Stimulated activated CD4-positive, alpha-beta T cell treated with anti-CD3 and anti-CD28 coated beads, Interleukin-4, amount 100 ng/mL, for 1 hour (primary cell): ENCODE results near the gene ALG14.
"Not testable (repeated sequence)": the region's sequence is repeated elsewhere in the genome, so short reads cannot be mapped to it uniquely, and the experiment has no call there.

ENCODE experiments used
- DNase-seq: peaks from one replicate; pipeline ENCODE4 v3.0.0-alpha.2; 2020

Gene ALG14

DNA sequence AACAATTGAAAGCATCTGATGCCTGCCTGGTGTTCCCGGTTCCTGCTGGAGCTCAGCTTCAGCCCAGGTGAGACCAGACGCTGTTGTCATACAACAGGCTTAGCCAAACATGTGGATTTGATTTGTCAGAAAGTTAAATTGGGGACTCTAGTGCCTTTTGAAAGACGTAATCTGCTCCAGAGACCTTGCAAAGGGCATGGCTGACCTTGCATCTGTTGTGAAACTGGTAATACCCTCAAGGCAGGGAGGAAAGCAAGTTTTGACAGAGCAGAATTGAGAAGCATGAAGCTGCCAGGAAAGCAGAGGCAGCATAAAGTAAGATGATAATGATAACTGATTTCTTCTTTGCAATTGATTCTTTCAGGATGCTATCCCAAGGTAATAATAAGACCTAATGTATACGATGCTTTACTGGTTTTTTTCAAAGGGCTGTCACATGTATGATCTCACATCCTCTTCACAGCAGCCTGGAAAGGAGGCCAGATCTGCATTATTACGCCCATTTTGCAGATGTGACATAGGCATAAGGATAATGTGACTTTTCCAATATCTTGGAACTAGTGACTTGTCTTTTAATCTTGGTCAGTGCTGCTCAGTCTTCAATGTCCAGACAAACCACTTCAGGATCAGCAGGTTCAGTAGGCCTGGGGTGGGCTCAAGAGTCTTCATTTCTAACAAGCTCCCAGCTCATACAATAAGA lies 121.1 kb downstream of the ALG14 start:
- no peak for DNase-seq

DNA sequence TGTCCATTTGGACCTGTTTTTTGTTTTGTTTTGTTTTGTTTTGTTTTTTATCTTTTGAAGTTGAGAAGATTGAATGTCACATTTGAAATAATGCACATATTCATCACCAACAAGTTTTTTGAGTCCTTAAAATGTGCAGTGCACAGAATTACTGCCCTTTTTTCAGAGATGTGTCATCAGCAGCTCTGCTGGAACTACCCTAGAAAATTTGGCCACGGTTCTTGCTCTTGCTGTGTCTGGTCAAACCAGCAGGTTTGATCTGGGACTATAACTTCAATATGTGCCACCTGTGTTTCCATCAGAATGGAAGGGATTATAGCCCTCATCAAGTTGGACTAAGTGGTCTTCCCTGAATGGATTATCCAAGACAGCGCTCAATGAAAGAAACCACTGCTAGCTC lies 121.7 kb downstream of the ALG14 start:
- no peak for DNase-seq

DNA sequence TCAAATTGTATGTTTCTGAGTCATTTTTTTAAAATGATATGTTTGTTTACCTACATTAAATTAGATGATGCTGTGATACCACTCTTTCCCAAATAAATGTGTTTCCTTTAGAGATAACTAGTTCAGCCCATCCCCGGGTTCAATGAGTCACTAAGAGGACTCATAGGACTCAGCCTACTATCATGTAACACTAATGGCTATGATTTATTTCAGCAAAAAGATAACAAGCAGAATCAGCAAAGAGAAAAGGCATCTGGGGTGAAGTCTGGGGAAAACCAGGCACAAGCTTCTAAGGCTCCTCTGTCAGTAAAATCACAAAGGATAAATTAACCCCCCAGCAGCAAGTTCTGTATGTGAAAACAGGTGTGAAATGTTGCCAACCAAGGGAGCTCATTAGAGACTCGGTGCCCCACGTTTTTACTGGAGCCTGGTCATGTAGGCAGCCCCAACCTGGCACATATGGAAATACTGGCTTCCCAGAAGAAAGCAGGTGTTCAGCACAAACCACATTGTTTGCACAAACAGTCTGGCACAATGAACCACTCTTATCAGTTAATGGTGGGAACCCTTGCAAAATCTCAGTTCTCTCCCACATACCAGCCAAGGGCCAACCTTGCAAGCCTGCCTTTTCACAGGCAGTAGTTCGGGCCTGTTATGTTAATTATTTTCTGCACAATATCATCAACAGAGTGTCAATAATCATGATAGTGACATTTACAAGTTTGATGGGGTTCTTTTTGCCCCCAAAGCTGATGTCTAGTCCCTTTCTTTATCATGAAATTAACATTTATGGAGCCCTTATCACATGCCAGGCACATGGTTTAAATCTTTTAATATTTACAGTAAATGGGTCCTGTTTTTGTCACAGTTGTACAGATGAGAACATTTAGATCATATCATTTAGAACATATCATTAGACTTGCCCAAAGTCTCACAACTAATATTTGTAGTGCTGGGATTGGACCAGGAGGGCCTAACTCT lies 122.8 kb downstream of the ALG14 start:
- no peak for DNase-seq

DNA sequence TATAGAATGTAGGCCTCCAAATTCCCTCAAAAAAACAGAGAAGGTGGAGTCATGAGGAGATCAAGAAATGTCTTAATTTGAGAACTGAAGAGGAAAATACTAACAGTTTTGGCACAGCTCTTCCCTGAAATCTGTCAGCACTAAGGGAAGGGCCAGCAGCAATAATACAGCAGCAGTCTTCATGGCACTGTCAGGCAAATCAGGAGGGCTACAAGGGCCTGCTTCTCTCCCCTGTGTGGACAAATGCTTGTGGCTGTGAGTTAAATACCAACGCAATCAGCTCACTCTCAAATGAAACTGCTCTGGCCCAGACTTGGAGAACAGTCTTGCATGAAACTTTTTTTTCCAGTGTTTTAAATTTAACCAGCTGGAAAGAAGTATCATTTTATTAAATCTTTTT lies 125.3 kb downstream of the ALG14 start:
- no peak for DNase-seq

DNA sequence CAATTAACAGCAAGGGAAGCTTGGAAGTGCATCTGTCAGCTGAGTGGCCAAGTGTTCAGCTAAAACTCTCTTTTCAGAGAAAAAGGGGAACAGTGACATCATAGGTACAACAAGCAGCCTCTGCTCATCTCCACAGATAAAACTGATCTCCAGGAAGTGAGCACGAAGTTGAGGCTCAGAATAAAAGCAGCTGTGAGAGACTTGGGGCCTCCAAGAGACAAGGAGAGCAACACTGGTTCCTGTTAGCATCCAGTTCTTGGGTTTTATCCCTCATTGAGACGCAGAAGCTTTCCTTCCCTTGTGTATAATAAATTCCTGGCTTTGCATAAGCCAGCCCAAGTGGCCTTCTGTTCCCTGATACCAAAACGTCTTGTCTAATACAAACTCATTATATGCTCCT lies 125.9 kb downstream of the ALG14 start:
- DNase-seq, result no peak

DNA sequence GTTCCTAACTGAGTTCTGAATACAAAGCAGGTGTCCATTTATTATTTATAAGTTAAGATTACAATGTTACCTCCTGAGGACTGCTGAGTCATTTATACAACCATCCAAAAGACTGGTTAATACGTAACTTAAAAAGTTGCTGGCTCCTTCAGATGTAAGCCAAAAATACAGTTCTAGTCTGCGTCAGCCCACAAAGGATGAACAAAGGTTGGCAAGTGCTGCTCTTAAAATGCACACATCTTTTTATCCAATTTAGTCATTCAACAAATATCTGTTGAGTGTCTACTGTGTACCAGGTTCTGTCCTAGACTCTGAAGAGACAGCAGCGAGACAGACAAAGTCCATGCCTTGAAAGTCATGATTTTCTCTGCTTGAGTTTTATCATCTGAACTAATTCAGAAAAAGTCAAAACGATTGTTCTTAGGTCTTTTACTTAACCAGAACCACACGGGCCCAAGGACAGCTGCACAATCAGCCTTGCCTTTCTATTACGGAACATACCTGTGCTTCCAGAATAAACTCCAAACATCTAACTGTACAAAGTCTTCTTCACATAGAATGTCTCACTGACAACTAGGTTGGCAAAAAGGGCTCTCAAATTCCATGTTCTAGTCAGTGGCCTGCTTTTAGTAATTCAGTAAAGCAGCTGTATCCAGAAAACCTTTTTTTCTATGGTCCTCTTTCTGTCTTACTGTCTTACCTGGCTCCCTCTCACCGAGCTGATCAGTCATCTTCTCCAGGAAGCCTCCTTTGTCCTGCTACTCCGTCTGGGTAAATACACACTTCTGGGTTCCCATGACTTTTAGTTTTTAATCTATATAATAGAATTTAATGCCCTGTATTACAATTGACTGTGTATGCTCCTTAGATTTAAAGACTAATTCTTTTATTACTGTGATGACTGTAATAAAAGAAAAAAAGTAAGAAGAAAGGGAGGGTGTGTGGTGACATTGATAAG lies 130.3 kb downstream of the ALG14 start:
- no peak for DNase-seq

DNA sequence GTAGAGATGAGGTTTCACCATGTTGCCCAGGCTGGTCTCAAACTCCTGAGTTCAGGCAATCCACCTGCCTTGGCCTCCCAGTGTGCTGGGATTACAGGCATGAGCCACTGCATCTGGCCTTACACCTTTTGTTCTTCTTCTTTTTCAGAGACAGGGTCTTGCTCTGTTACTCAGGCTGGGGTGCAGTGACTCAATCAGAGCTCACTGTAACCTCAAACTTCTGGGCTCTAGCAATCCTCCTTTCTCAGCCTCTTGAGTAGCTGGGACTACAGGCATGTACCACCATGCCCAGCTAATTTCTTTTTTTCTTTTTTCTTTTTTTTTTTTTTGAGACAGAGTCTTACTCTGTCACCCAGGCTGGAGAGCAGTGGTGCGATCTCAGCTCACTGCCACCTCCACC lies 131.3 kb downstream of the ALG14 start:
- DNase-seq, result not testable (repeated sequence)

DNA sequence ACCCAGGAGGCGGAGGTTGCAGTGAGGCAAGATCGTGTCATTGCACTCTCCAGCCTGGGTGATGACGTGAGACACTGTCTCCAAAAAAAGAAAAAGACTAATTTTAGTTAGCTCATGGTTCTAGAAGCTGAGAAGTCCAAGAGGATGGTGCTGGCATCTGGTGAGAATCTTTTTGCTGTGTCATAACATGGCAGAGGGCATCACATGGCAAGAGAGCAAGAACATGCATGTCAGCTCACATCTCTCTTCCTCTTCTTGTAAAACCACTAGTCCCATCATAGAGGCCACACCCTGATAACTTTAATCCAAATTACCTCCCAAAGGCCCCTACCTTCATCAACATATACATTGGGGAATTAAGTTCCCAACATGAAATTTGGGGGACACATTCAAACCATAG lies 132.0 kb downstream of the ALG14 start:
- no peak for DNase-seq

DNA sequence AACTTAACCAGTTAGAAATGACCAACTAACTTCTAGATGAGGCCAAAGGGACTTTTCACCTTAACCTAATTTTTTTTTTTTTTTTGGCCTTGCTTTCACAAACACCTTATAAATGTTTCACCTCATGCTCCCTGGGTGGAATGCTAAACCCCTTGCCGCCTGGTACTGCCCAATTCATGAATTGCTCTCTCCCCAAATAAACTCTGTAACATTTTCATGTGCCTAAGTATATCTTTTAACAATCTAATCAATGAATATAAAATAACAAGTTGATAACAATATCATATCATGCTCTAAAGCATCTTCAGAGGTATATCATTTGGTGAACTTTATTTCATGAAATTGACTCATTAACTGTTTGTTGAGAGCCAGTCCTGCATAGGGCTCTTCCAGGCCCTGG lies 134.9 kb downstream of the ALG14 start:
- DNase-seq, result no peak

DNA sequence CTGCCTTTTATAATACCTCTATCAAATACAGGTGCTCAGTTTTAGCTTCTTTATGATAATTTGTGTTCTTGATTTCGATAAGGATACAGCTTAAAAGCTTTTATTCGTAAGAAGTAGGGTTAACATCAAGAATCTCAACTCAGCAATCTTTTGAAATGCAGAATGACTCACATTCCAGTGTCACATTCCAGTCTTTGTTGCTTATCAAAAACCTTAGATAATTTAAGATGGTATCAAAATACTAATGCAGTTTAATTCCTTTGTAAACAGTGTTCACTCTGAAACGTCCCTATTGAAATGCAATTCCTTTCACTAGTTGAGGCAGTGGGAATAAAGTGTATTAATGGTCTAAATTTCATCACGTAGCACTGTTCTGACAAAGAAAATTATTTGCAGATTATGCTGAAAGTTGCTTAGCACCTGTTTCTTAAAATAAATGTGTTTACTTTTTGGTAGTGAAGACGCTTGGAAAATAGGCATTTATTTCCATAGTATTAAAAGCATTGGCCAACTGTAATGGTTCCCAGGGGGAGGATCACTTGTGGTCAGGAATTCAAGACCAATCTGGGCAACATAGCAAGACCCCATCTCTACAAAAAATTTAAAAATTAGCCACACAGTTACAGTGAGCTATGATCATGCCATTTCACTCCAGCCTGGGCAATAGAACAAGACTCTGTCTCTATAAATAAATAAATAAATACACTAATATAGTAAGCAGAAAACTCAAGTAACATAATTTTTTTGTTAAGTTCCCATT lies 135.7 kb downstream of the ALG14 start:
- DNase-seq, result no peak

DNA sequence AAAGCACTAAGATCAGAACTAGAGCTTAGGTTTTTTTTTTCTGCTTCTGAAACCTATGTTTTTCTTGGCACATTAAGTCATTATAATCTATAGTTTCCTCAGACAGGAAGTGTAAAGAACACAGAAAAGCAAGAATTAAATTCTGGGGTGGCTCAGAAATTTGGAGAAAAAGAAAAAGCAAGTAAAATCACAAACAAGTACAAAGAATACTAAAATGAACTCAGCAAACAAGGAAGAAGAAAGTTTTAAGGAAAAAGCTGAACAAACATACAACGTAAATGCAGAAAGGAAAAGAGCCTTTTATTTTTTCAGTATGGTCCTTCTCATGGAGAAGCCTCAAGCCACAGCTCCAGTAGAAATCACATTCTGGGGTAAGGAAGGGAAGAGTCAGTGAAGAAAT lies 137.3 kb downstream of the ALG14 start:
- DNase-seq, result no peak

DNA sequence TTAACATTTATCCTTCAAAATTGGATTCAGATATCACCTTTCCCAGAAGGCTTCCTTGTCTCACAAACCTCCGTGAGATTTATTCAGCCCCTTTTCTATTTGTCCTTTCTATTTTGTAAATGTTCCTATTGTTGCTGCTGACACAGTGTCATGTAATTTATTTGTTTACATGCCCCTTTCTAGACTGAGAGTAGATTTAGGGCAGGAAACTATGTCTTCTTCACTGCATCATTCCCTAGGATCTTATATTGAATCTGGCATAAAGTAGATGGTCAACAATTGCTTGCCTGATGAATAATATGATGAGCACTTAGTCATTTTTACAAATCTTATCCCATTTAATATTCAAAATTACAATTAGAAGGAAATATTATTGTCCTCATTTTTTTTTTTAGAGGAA lies 137.7 kb downstream of the ALG14 start:
- DNase-seq, result no peak

DNA sequence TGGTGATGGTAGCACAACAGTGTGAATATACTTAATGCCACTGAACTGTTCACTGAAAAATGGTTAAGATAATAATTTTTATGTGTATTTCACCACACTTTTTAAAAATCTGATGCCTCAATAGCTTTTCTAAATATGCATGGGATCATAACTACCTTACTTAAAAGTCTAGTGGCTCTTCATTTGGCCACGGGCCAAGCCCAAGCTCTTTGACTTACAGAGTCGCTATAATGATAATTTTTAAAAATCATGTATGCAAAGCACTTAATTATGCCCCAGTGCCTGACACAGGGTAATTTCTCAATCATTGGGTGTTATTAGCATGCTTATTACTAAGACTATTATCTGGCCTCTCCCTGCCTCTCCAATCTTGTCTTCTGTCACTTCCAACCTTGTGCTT lies 138.2 kb downstream of the ALG14 start:
- no peak for DNase-seq

DNA sequence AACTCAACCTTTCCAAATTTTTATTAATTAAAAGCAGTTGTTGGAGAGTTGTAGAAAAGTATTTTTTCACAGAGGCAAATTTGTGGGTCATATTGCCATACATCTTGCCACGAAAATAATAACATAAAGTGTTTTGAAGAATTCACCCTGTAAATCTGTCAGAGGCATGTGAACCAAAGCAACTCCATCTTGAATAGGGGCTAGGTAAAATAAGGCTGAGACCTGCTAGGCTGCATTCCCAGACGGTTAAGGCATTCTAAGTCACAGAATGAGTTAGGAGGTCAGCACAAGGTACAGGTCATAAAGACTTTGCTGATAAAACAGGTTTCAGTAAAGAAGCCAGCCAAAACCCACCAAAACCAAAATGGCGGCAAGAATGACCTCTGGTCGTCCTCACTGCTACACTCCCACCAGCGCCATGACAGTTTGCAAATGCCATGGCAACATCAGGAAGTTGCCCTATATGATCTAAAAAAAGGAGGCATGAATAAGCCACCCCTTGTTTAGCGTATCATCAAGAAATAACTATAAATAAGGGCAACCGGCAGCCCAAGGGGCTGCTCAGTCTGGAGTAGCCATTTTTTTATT lies 141.4 kb downstream of the ALG14 start:
- no peak for DNase-seq

DNA sequence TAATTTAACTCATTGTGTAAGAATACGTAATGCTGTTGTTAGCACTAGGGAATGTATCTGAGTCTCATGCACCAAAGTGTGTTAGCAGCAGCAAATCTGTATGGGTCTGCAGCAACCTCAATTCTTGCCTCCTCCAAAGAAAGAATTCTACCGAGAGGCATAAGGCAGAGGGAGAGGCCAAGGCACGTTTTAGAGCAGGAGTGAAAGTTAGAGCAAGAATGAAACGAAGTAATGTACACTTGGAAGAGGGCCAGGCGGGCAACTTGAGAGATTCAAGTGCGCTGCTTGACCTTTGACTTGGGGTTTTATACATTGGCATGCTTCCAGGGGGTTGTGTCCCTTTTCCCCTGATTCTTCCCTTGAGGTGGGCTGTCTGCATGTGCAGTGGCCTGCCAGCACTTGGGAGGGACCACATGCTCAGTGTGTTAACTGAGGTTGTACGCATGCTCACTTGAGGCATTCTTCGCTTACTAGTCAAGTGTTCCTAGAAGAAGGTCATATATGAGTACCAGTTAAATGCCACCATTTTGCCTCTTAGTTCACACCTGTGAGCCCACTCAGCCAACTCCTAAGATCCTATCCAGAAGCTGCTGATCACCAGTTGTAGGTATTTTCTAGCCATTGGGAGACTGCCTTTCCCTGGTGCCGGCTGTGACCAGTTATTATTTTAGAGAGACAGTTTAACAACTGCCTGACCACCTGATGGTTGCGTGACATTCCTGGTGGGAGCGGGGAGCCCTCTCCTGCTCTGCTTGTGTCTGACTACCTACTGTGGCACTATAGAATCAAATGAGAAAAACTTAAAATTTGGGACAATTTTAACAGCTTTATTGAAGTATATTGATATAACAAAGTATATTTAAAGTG lies 143.2 kb downstream of the ALG14 start:
- DNase-seq, result no peak

DNA sequence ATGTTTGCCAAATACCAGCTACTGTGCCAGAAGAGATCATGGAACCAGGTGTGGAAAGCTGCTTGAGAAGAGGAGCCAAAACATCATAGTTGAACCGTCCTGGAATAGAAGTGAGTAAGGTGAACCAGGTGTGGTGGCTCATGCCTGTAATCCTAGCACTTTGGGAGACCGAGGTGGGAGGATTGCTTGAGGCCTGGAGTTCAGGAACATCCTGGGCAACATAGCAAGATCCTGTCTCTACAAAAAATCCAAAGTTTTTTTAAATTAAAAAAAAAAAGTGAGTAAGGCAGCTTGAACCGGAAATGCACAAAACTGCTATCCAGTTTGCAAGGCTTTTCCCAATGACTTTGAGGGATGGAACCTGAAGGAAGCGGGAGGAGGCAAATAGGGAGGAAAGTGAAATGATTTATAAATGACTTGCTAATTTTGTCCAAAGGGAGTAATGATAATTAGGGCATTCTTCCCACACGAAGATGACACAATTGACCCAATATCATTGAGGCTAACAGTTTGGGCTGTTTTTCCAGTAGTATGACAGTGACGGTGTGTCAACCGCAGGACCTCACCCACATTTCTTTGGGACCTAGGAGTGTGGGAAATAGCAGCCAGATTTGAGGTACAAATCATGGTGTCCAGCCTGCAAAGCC lies 144.3 kb downstream of the ALG14 start:
- DNase-seq, result no peak

DNA sequence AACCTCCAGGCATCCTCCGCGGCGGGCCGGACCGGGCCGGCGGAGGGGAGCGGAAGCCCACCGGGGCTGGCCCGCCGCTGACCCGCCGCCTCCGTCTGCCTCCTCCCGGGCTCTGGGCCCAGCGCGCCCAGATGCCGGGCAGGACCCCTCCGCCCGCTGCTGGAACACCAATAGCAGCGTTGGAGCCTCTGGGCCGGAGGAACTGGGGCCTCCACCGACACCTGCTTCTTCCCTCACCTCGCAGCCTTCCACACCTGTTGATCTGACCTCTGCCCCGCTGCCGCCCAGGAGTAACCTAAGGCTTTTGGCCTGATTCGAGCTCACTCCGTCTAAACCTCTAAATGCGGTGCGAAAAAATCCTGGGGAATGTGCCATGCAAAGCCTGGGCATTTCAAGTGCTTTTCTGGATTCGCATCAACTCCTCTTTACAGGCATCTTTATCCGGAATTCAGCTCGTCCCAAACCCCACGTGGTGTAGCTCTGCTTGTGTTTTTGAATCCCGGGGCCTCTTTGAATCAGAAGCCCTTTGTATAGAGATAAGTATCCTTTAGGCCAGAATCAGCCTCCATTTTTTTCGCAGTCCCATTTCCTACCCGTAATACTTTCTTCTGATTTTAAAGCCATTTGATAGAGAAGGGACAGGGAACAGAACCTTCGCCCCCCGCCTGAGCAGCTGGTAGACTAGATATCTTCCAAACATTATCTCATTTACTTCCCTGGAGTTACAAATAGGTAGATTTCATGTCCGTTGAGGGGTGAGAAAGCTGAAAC lies 145.2 kb downstream of the ALG14 start:
- peak; percentile 2 for DNase-seq

DNA sequence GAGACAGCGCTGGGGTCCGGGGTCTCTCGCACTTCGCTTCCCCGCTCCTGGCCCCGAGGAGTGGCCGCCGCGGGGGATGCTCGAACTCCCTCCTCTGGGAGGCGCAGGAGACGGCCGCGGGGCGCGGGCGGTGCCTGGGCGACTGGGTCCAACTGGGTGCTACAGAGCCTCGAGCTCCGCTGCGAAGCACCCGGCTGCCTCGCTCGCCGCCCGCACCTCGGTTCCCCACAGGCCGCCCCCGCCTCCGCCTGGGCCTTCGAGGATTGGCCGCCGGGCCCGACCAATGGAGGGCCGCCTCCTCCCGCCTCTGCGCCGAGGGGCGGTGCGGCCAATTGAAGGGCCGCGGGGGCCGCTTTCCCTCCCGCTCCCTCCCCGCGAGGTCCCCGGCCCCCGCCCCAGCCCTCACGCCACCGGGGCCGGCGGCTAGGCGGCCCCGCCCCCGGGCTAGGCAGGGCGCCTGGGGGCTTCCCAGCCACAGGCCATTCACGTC lies 145.8 kb downstream of the ALG14 start, which contains the start of gene CNN3:
TSS of gene CNN3 (minus strand) at position 196 of the 490 bp plus-strand sequence. CDS start 216 bp downstream, outside the sequence.
- DNase-seq, result peak; percentile 74
